Lower leg skin (tissue), 4 donors: ENCODE data around the gene CCDC40. TPM values are rescaled to one million over a fixed set of nuclear protein-coding genes. Genes with fewer than 3 reads are reported as not detected.
A peak's percentile ranks its signal among the peaks of the same experiment; 100 is the strongest.

ENCODE experiments used
- DNase-seq, 2 donors: peaks; one replicate each; pipeline ENCODE4 v3.0.0-alpha.2; 2019; ENCODE audit warnings: low spot score in 2 of 2
- H3K4me3 ChIP-seq: fragments of 200-600 bp; sonication (generic); 2 replicates; pipeline ENCODE4 v1.5.1; 2017; ENCODE audit warnings: mild to moderate bottlenecking, low read depth; ENCODE audit not compliant: poor library complexity, severe bottlenecking
- CTCF ChIP-seq, 3 donors: fragments of 450-650 bp; IDR thresholded peaks; one replicate each; pipeline ENCODE4 v1.5.1; 2016; ENCODE audit warnings: antibody characterized with exemption in 3 of 3, mild to moderate bottlenecking in 3 of 3, moderate library complexity in 2 of 3
- POLR2A ChIP-seq, 2 donors: fragments of 450-650 bp; IDR thresholded peaks; one replicate each; pipeline ENCODE4 v1.6.1; 2016 to 2017; ENCODE audit warnings: antibody characterized with exemption in 2 of 2, mild to moderate bottlenecking in 1 of 2, moderate library complexity in 1 of 2
- WGBS, 2 donors: methylation state at CpG; one replicate each; pipeline ENCODE4 v1.1.5; 2018; 5-methylcytosine and 5-hydroxymethylcytosine counted together
- intact Hi-C: fragments of 100-400 bp; cut with DNase I; formaldehyde crosslinking; loops from one replicate; pipeline ENCODE4 v1.15.0; 2023; ENCODE audit warnings: low total_unique reads
- total RNA-seq, 4 donors: library from RNA; depleted of rRNA; stranded (reverse); fragments of >200 nt; gene quantifications; one replicate each; pipeline ENCODE4 v1.1.0, GENCODE V29; 2016

Gene CCDC40
- total RNA-seq, 4 donors from 2014 or later = 1.2 to 5.8 (median 2.1) TPM

GRCh38 chr17:80106751-80107150, 70.3 kb downstream of the CCDC40 start:
- no peak overlapping the region for H3K4me3 ChIP-seq
- TF ChIP-seq POLR2A (IDR thresholded peaks at IDR 0.05) (no peak), CTCF (IDR thresholded peaks at IDR 0.05) (no peak)
- DNase-seq = no peak
- WGBS, 2 donors = 86% methylated on average over 12 of the region's 12 CpGs
- intact Hi-C loops = no loop called here

GRCh38 chr17:80107231-80108021, 71.0 kb downstream of the CCDC40 start:
- 92 to 93% methylated on average over 18 to 36 of the region's 46 CpGs for WGBS, 2 donors
- intact Hi-C loops = no loop called here
- TF ChIP-seq POLR2A (IDR thresholded peaks at IDR 0.05) (no peak), CTCF (IDR thresholded peaks at IDR 0.05) (no peak)
- DNase-seq = peak in 1 of 2 donors; percentile 84
- H3K4me3 ChIP-seq = no peak overlapping the region

- WGBS, 2 donors = 90% methylated on average over 33 to 36 of the region's 40 CpGs
- TF ChIP-seq CTCF (IDR thresholded peaks at IDR 0.05) = no peak
- TF ChIP-seq POLR2A (IDR thresholded peaks at IDR 0.05) = no peak
- H3K4me3 ChIP-seq = no peak overlapping the region
- intact Hi-C loops = no loop called here
- peak in 1 of 2 donors; percentile 79 for DNase-seq
Observed at GRCh38 chr17:80108036-80108971, 71.9 kb downstream of the CCDC40 start.

DNA sequence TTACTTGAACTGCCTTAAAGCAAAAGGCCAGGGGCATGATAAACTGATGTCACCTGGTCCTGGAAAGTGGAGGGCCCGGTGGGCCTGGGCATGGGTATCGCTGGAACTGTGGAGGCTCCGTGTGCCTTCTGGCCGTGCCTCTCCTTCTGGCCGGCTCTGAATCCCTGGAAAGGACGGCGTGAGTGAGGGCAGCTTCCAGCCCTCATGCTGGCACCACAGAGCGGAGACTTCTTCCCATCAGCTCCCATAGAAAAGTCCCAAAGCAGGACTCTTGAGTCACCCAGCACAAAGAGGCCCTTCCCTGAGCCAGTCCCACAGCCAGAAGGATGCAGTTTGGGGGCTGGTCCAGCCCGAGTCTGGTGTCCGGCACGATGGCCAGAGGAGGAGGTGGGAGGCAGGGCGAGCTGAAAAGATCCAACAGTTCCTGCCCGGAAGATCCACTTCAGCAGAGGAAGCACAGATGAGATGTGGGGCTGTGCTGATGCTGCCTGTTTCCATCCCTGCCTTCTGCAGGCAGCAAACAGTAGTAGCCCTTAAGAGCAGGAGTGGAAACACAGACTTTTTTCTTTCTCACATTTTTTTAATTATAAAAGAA, 72.7 kb downstream of the CCDC40 start:
- no peak for TF ChIP-seq CTCF (IDR thresholded peaks at IDR 0.05)
- TF ChIP-seq POLR2A (IDR thresholded peaks at IDR 0.05) = no peak
- DNase-seq = peak in 1 of 2 donors; percentile 77
- no peak overlapping the region for H3K4me3 ChIP-seq
- 75 to 79% methylated on average over 13 of the region's 13 CpGs for WGBS, 2 donors
- intact Hi-C loops = no loop called here

- no peak overlapping the region for H3K4me3 ChIP-seq
- peak; percentile 50 to 89 for DNase-seq
- TF ChIP-seq CTCF (IDR thresholded peaks at IDR 0.05) (no peak), POLR2A (IDR thresholded peaks at IDR 0.05) (no peak)
- intact Hi-C loops = no loop called here
- WGBS, 2 donors = 69 to 73% methylated on average over 29 to 30 of the region's 30 CpGs
Observed at GRCh38 chr17:80109713-80110446, 73.4 kb downstream of the CCDC40 start.
